Sigmoid colon (tissue), 4 donors: ENCODE data around the gene ATXN2L.
"Not testable (repeated sequence)": the region's sequence is repeated elsewhere in the genome, so short reads cannot be mapped to it uniquely, and the experiment has no call there.

Experiments
- EP300 ChIP-seq, 4 donors: sonication (generic); formaldehyde crosslinking; IDR thresholded peaks; one replicate each; pipeline ENCODE4 v1.6.1; 2017; ENCODE audit warnings: antibody characterized with exemption in 4 of 4
- POLR2A ChIP-seq, 2 donors: fragments of 450-650 bp; IDR thresholded peaks; one replicate each; pipeline ENCODE4 v1.6.1; 2016; ENCODE audit warnings: antibody characterized with exemption in 2 of 2, mild to moderate bottlenecking in 2 of 2, moderate library complexity in 2 of 2
- POLR2AphosphoS5 ChIP-seq, 4 donors: sonication (generic); formaldehyde crosslinking; IDR thresholded peaks; one replicate each; pipeline ENCODE4 v1.6.1; 2017; ENCODE audit warnings: antibody characterized with exemption in 4 of 4
- TF ChIP-seq, protein P1 (sequence below), 4 experiments: fragments of 450-650 bp in 3 of 4; fragments of 200-600 bp in 1 of 4; IDR thresholded peaks; one replicate each; pipeline ENCODE4 v1.5.1; 2016 to 2019; ENCODE audit warnings: antibody characterized with exemption in 4 of 4, mild to moderate bottlenecking in 3 of 4, moderate library complexity in 2 of 4

DNA sequence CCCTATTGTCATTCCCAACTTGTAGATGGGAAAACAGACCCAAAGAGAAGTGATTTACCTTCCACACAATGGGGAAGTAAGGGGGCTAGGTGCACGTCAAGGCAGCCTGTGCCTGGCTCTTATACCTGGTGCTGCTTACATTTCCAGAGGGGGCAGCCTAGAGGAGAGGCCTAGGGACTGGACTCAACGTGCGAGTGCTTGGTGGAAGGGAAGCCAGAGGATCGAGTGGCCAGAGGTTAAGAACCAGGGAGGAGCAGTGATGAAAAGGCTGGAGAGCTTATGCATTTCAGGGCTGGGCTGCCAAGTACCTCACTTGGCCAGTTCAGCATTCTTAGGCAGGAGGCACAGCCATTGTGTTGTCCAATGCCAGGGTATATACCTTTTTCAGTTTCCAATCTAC lies 40.4 kb upstream of the ATXN2L start:
- TF ChIP-seq, protein P1, sequence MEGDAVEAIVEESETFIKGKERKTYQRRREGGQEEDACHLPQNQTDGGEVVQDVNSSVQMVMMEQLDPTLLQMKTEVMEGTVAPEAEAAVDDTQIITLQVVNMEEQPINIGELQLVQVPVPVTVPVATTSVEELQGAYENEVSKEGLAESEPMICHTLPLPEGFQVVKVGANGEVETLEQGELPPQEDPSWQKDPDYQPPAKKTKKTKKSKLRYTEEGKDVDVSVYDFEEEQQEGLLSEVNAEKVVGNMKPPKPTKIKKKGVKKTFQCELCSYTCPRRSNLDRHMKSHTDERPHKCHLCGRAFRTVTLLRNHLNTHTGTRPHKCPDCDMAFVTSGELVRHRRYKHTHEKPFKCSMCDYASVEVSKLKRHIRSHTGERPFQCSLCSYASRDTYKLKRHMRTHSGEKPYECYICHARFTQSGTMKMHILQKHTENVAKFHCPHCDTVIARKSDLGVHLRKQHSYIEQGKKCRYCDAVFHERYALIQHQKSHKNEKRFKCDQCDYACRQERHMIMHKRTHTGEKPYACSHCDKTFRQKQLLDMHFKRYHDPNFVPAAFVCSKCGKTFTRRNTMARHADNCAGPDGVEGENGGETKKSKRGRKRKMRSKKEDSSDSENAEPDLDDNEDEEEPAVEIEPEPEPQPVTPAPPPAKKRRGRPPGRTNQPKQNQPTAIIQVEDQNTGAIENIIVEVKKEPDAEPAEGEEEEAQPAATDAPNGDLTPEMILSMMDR (IDR thresholded peaks at IDR 0.05): not testable (repeated sequence)
- not testable (repeated sequence) for TF ChIP-seq POLR2AphosphoS5, EP300, POLR2A (IDR thresholded peaks at IDR 0.05)
